ENCODE results near the gene PSORS1C2. TPM values are rescaled to one million over a fixed set of nuclear protein-coding genes. Genes with fewer than 3 reads are reported as not detected.

PSORS1C2 gene
- total and polyA plus RNA-seq, 12 donors = not detected

DNA sequence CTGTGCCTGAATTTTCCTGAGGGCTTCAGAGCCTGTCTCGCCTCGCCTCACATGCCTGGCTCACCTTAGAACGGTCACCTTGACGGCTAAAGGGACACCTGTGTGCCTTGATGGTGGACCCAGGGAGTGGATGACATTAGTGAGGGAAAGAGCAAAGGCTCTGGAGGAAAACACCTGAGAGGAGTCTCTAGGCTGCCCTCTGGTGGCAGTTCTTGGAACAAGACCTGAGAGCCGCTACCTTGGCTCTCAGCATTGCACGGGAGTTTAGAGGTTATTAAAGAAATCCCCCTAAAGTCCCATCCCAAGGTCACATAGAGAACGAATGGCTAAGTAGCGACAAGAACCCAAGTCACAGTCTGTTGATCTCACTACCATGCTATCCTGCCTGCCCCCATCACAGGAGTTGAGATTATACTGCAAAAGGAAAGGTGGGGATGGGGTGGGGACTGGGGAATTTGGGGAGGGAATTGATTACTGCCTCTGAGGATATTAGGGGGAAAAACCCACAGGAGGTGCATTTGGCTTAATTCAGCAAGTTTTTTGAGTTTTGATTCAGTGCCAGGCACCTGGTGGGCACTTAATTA is 10.7 kb downstream of the PSORS1C2 start:
- no peaks in the 10 kb centered on the region for H3K36me3 ChIP-seq (replicated peaks in 1 of 2)
- H3K27me3 ChIP-seq = no peaks in the 10 kb centered on the region
- H3K9me3 ChIP-seq (replicated peaks in 1 of 3) = no peaks in the 10 kb centered on the region
- no peaks in the 10 kb centered on the region for H3K4me1 ChIP-seq (replicated peaks in 1 of 2)
- no peak overlapping the region for H3K4me3 ChIP-seq
- WGBS, 4 donors = 0 to 12% (median 5%) methylated on average over 6 to 8 of the region's 8 CpGs
- no peak for TF ChIP-seq POLR2A (IDR thresholded peaks at IDR 0.05)
- TF ChIP-seq, protein P1, sequence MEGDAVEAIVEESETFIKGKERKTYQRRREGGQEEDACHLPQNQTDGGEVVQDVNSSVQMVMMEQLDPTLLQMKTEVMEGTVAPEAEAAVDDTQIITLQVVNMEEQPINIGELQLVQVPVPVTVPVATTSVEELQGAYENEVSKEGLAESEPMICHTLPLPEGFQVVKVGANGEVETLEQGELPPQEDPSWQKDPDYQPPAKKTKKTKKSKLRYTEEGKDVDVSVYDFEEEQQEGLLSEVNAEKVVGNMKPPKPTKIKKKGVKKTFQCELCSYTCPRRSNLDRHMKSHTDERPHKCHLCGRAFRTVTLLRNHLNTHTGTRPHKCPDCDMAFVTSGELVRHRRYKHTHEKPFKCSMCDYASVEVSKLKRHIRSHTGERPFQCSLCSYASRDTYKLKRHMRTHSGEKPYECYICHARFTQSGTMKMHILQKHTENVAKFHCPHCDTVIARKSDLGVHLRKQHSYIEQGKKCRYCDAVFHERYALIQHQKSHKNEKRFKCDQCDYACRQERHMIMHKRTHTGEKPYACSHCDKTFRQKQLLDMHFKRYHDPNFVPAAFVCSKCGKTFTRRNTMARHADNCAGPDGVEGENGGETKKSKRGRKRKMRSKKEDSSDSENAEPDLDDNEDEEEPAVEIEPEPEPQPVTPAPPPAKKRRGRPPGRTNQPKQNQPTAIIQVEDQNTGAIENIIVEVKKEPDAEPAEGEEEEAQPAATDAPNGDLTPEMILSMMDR (IDR thresholded peaks at IDR 0.05) = peak; percentile 58 to 84 (median 62)
- no peak overlapping the region for H3K27ac ChIP-seq
- DNase-seq = peak in 6 of 7 donors; percentile 55 to 80 (median 70)
- intact Hi-C loops (cut with DNase I) = no loop called here

- H3K36me3 ChIP-seq (replicated peaks in 1 of 2) = no peaks in the 10 kb centered on the region
Observed at GRCh38 chr6:31126396-31127175, 12.3 kb downstream of the PSORS1C2 start.

GRCh38 chr6:31125586-31126363 is 13.1 kb downstream of the PSORS1C2 start:
- H3K9me3 ChIP-seq (replicated peaks in 1 of 3) = no peaks in the 10 kb centered on the region
- H3K27me3 ChIP-seq = no peaks in the 10 kb centered on the region
- no peak for DNase-seq
- no peak overlapping the region for H3K4me3 ChIP-seq
- no peak overlapping the region for H3K27ac ChIP-seq
- no peaks in the 10 kb centered on the region for H3K36me3 ChIP-seq (replicated peaks in 1 of 2)
- H3K4me1 ChIP-seq (replicated peaks in 1 of 2) = peaks cover 0 to 5% of the 10 kb centered on the region in 2 donors
- intact Hi-C loops (cut with DNase I) = no loop called here
- 74 to 84% (median 76%) methylated on average over 10 to 12 of the region's 12 CpGs for WGBS, 4 donors
- TF ChIP-seq, protein P1 (IDR thresholded peaks at IDR 0.05) = no peak
- no peak for TF ChIP-seq POLR2A (IDR thresholded peaks at IDR 0.05)

More at GRCh38 chr6:31126396-31127175, 12.3 kb downstream of the PSORS1C2 start:
- Histone ChIP-seq H3K4me3 (no peak overlapping the region), H3K27ac (no peak overlapping the region), H3K4me1 (replicated peaks in 1 of 2) (peaks cover 0 to 5% of the 10 kb centered on the region in 2 donors), H3K27me3 (no peaks in the 10 kb centered on the region), H3K9me3 (replicated peaks in 1 of 3) (no peaks in the 10 kb centered on the region)
- TF ChIP-seq, protein P1 (IDR thresholded peaks at IDR 0.05) = no peak
- TF ChIP-seq POLR2A (IDR thresholded peaks at IDR 0.05) = no peak
- intact Hi-C loops (cut with DNase I) = no loop called here
- DNase-seq = no peak
- 75 to 81% (median 77%) methylated on average over 15 to 16 of the region's 16 CpGs for WGBS, 4 donors

GRCh38 chr6:31125162-31125561 is 13.7 kb downstream of the PSORS1C2 start:
- TF ChIP-seq, protein P1 (IDR thresholded peaks at IDR 0.05) = no peak
- TF ChIP-seq POLR2A (IDR thresholded peaks at IDR 0.05) = no peak
- no peaks in the 10 kb centered on the region for H3K36me3 ChIP-seq (replicated peaks in 1 of 2)
- H3K27ac ChIP-seq = no peak overlapping the region
- intact Hi-C loops (cut with DNase I) = no loop called here
- WGBS, 4 donors = 54 to 64% (median 55%) methylated on average over 7 to 8 of the region's 8 CpGs
- no peak for DNase-seq
- H3K4me3 ChIP-seq = no peak overlapping the region
- H3K27me3 ChIP-seq = no peaks in the 10 kb centered on the region
- H3K9me3 ChIP-seq (replicated peaks in 1 of 3) = no peaks in the 10 kb centered on the region
- peaks cover 0 to 5% of the 10 kb centered on the region in 2 donors for H3K4me1 ChIP-seq (replicated peaks in 1 of 2)
